Fibroblast of upper back skin (primary cell): Measurements from ENCODE around the gene VAMP7.
"Not testable (repeated sequence)": the region's sequence is repeated elsewhere in the genome, so short reads cannot be mapped to it uniquely, and the experiment has no call there.

Experiments used
- DNase-seq: peaks from one replicate; pipeline ENCODE4 v3.0.0-alpha.2; 2013

Gene VAMP7

DNA sequence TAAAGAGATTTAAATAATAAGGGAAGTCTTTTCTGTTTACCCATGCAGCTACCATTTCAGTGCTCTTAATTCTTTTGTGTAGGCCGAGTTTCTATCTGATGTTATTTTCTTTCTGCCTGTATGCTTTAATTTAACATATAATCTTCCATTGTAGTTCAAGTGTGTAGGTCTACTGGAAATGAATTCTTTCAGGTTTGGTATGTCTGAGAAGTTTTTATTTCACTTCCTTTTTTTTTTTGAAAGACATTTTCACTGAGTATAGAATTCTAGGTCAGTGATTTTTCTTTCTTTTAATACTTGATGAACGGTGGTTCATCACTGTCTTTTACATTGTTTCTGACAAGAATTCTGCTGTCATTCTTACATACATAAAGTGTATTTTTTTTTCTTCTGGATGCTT lies 42.1 kb downstream of the VAMP7 start:
- no peak for DNase-seq

DNA sequence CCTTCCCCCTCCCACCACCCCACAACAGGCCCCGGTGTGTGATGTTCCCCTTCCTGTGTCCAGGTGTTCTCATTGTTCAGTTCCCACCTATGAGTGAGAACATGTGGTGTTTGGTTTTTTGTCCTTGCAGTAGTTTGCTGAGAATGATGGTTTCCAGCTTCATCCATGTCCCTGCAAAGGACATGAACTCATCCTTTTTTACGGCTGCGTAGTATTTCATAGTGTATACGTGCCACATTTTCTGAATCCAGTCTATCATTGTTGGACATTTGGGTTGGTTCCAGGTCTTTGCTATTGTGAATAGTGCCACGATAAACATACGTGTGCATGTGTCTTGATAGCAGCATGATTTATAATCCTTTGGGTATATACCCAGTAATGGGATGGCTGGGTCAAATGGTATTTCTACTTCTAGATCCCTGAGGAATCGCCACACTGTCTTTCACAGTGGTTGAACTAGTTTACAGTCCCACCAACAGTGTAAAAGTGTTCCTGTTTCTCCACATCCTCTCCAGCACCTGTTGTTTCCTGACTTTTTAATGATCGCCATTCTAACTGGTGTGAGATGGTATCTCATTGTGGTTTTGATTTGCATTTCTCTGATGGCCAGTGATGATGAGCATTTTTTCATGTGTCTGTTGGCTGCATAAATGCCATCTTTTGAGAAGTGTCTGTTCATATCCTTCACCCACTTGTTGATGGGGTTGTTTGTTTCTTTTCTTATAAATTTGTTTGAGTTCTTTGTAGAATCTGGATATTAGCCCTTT lies 49.9 kb downstream of the VAMP7 start:
- DNase-seq: not testable (repeated sequence)

DNA sequence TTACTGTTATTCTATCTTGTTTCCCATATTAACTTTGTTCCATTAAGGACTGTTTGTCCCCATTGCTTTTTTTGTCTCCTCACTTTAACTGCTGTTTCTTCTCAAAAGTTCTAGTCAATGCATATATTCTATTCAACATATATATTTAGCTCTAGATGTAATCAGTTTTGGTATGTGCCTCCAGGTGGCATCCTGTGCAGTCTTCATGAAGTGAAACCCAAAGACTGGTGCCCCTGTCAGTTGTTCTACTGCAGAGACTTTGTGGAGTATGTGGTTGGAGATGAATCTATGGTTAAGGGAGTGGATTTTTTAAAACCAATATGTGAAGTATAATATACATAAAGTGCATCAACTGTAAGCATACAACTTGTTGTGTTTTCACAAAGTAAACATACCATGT lies 57.0 kb downstream of the VAMP7 start:
- DNase-seq: no peak

DNA sequence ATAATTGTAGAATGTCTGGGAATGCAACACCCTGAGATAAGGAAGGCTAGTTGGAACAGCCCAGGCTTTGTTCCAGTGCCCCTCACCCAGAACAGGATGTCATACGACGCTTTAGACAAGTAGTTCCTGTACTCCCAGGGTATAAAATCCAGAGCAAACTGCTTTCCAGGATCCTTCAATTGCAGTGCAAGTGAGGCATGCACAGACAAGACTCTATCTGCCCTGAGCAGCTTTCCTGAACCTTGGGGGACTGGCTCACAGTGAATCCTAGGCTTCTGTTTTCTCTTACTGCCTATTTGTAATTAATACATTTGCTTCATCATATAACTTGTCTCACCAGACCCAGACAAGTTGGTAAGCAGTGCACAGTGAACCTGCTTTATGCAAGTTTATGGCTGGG lies 68.0 kb downstream of the VAMP7 start:
- DNase-seq: no peak

DNA sequence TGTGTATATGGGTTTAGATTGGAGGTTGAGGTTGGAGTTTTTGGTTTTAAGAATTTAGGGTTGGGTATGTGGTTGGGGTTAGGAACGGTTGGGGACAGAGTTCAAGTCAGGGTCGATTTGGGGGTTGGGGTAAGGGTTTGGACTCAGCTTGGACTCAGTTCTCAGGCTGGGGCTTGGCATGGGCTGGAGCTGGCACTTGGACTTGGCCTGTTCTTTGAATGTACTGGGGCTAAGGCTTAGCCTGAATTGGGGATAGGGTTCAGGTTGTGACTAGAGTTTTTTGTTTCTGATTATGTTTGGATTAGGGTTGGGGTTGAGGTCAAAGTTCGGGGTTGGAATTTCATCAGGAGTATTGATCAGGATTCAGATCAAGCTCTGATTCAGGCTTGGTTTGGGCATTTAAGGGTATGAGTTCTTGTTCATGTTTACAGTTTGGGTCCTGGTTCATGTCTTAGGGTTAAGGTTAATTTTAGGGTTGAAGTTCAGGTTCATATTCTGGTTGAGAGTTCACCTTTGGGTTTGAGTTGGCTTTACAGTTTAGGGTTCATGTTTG lies 70.2 kb downstream of the VAMP7 start:
- DNase-seq: no peak

DNA sequence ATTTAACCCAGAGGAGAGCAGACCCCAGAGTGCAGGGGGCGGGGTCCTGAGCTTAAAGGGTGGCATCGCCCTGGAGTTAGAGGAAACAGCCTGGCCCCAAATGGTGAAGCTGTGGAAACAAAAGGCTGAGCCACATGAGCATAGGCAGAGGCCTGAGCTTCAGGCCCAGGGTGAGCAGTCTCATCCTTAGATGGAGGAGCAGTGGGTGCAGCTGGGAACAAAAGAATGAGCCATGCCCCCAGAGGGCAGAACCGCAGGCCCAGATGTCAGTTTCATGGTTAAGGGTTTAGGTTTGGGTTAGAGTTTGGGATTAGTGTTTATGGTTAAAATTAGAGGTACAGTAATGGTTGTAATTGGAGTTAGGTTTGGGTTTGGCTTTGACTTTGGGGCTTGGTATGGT lies 71.9 kb downstream of the VAMP7 start:
- no peak for DNase-seq

DNA sequence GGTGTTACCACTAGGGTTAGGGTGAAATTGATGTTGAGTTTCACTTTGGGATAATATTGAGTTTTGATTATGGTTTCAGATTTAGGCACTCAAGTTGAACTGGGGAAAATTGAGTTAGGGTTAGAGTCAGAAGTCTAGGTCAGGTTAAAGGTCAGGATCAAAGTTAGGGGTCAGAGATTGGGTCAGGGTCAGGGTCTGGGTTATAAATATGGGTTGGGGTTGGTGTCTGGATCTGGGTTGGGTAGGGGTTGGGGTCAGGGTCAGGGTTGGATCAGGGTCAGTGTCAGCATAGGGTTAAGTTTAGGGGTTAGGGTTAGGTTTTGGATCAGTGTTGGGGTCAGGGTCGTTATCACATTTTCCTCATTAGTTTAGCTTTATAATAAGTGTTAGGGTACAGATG lies 73.6 kb downstream of the VAMP7 start:
- no peak for DNase-seq

DNA sequence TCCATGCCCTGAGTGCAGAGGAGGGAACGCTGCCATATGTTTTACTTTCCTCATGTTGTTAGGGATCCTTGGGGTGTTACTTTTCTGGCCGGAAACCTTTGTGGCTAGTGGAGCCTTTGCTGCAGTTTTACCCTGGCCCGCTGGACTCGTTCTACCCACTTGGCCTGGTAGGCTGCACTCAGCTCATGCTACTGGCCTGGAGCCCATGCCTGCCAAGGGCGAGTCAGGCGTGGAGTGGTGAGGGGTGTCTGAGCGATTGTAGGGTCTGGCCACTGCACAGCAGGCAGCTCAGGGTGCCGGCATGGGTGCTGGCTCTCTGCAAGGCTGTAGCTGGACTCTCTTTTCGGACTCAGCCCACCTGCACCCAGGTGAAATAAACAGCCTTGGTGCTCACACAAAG lies 75.0 kb downstream of the VAMP7 start:
- no peak for DNase-seq

DNA sequence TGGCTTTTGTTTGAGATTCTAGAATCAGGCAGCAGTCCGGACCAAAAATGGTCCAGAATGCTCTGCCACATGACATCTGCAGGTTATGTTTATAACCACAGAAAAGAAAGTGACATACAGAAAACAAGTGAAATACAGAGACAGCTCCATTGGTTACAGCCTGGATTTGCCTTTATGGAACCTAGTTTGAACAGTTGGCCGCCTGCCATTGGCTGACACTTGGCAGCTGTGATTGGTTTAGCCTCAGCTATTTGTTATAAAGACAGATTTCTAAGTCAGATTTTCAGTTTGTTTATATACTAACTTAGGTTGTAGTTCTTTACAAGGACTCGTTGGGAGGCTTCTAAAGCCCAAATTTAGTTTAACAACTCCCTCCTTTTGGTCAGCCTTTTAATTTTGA lies 75.5 kb downstream of the VAMP7 start:
- DNase-seq: no peak

DNA sequence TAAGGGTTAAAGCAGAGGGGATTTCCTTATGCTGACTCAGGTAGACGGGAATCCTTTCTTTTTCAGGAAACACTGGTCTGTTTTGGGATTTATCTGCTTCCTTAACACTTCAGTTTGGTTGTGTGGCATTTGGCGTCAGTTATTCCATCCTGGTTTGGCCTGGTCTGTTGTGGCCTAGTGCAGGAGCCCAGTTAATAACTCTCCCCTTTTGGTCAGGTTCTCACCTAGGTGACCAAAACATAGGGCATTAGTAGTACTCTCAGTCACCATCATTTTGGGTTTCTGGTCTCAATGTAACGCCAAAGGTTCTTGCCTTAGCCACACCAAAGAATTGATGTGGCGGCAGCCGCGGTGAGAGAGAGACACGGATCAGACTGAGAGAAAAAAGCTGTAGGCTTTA lies 76.7 kb downstream of the VAMP7 start:
- DNase-seq: no peak

DNA sequence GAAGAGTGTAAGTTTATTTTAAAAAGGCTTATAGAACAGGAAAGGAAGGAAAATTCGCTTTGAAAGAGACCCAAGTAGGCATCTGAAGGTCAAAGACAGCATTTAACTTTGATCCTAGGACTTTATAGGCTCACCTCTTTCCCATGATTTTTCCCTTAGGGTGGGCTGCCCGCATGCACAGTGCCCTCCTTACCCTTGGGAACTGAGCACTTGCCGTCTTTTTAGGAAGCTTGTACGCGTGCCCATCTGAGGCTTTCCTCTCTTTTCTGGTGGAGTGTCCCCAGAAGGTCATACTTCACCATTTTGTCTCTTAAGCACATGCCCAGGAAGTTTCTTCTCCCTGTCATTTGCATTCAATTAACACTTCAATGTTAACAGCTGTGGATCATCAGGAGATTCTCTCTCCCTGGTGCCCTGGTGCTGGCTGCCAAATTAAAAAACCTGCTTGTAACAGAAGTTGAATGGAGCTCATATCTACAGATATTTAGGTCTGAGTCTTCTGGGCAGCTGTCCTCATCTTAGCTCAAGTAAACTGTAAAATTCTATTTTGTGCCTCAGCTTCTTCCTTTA lies 78.0 kb downstream of the VAMP7 start:
- no peak for DNase-seq

DNA sequence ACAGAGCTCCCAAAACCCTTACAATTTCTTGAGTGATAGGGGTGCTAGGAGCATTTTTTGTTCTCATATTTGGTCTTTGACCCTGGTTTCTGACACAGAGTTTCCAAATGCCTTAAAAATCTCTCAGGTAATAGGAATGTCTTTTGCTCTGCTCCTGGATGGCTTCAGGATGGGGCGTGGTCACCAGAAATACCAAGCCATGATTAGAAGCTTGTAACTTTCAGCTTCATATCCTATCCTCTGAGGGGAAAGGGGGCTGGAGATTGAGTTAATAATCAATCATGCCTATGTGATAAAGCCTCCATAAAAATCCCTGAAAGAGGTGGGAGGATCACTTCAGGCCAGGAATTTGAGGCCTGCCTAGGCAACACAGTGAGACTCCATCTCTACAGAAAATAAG lies 81.8 kb downstream of the VAMP7 start:
- DNase-seq: no peak

DNA sequence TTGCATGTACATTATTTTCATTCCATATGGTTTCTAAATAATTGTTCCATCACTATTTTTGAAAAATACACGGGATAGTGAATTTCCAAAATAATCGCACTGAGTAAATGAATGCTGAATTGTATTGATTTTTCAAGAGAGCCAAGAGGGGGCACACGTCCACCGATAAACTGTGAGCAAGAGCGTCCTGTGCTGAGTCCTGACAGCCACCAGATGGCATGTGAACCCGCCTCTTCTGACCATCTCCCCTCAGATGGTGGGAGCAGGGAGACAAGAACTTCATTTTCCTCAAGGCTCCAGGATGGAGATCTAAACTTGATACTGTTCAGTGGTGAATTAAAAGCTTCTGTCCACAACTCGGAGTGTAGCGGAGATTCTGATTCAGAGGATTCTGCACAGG lies 85.7 kb downstream of the VAMP7 start:
- DNase-seq: no peak

DNA sequence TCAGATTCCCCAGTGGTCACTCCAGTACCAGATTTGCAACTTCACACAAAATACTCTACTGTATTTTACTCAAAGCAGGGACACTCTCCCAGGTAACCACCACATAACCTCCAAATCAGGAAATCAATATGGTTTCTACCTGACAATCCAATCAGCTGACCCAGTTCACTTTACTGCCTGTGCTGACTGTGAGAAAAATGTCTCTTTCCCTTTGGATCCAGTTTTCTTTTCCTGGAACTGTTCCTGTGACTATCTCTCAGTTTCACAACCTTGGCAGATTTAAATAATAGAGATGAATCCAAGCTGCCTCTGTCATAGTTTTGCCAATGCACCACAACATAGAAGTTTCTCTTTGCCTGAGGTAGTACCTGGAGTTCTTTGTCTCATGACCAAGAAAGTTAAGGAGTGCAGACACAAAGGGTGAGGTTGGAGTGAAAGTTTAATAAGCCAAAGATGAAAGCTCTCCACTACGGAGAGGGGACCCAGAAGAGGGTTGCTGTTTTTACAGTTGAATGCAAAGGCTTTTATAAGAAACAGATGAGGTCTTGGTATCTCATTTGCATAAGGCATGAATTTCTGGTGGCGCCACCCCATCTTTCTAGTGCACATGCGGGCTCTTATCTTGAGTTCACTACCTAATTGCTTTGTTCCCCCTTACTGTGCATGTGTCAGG lies 86.6 kb downstream of the VAMP7 start:
- no peak for DNase-seq

DNA sequence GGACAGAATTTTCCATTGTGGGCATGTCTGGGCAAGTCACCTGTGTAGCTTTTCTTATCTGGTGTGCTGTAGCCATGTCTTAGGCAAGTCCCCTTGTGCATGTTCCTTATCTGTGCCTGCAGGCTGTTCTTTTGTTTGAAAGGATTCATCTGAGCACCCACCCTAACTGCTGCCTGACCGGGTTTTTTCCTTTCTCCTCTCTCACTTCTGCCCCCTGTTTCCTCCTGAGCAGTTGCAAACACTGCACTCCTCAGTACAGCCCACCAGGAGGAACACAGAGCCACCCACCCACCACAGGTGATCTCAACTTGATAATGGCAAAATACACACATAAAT lies 87.1 kb downstream of the VAMP7 start:
- no peak for DNase-seq

DNA sequence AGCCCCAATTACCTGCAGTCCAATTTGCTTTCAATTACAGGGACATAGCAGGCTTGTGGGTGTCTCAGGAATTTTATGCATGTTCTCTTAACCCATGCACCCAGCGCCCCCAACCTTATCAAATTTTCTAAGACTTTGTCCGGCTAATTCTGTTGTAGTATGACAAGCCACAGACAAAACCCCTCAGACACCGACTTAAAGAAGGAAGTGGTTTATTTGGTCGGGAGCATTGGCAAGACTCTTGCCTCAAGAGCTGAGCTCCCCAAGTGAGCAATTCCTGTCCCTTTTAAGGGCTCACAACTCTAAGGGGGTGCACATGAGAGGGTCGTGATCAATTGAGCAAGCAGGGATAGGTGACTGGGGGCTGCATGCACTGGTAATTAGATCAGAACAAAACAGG lies 87.6 kb downstream of the VAMP7 start:
- no peak for DNase-seq

DNA sequence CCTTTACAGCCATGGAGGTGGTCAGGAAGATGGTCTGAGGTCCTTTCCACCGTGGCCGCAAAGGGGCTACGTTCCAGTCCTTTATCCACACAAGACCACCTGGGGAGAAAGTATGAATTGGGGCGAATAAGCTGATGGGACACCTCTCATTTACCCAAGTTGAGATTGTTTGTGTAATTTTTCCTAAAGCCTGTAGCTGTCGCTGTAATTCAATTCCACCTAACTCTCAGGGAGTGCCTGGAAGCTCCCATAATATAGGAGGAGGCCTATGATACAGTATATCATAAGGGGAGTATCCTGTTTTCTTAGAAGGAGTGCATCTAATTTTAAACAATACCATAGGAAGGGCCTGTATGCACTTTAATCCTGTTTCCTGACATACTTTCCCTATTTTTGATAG lies 90.5 kb downstream of the VAMP7 start:
- not testable (repeated sequence) for DNase-seq

DNA sequence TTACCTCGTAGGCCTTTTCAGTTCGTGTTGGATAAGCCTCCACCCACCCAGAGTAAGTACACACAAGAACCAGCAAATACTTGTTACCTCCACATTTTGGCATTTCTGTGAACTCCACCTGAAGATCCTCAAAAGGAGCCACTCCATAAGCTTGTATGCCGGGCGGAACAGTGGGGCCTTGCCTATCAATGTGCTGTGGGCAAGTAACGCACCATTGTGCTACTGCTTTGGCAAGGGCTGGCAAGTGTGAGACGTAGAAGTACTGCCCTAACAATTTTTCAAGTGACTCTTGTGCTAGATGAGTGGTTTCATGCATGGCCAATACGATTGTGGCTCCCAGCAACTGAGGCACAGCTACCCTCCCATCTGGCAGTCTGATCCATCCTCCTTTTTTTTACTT lies 91.1 kb downstream of the VAMP7 start:
- DNase-seq: not testable (repeated sequence)

DNA sequence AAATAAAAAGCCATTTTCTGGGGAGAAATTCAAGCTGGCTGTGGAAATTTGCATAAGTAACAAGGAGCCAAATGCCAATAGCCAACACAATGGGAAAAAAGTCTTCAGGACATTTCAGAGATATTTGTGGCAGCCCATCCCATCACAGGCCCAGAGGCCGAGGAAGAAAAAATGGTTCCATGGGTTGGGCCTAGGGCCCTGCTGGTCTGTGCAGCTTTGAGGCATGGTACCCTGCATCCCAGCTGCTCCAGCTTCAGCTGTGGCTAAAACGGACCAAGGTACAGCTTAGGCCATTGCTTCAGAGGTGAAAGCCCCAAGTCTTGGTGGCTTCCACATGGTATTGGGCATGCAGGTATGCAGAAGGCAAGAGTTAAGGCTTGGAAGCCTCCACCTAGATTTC lies 102.2 kb downstream of the VAMP7 start:
- DNase-seq: no peak

DNA sequence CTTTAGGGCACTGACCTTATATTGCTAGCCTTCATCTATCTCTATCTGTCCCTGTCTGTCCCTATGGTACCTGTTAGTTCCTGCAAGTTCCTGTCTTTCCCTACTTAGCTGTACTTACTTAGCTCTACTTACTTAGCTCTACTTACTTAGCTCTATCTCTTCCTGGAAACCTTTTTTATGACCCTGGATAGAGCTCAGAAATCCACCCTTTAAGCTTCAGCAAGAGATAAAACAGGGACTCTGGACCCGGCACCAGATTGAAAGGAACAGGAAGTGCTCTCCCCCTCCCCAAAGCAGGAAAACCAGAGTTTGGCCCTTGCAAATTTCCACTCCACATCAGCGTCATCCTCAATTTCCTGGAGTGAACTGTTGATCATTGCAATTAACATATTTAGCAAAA lies 104.1 kb downstream of the VAMP7 start:
- DNase-seq: no peak

DNA sequence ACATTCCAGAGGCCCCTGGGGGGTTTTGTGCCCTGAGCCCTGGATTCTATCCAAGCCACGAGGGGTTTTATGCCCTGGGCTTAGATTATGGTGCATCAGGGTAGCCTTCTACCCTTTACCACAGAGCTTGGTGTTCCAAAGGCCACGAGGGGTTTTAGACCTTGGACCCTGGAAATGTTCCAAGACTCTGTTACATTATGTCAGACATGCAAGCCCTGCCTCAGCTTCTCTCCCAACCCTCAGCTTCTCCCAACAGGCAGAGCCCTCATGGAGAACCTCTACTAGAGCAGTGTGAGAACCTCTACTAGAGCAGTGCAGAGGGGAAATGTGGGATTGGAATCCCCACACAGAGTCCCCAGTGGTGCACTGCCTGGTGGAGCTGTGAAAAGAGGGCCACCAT lies 105.8 kb downstream of the VAMP7 start:
- not testable (repeated sequence) for DNase-seq

DNA sequence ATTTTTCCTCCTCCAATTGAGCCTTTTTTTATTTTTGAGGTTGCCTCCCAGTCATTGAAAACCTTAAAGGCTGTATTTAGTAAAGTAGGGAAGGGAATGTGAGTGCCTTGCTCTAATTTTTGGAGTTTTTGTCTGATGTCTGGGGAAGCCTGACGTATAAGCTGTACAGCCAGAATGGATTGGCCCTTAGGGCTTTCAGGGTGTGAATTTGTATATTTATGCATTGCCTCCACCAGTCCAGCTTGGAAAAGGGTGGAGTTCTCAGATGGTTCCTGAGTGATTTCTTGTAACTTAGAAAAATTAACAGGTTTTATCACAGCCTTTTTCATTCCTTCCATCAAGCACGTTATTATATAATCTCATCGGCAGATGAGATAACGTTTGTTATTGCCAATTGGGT lies 107.7 kb downstream of the VAMP7 start:
- no peak for DNase-seq
